Peyer's patch (tissue), 4 donors: ENCODE data around the gene SLCO3A1.

Experiments
- CTCF ChIP-seq, 6 experiments: fragments of 450-650 bp in 4 of 6; fragments of 200-600 bp in 2 of 6; sonication (generic) in 1 of 6; IDR thresholded peaks; one replicate each; pipeline ENCODE4 v1.5.1; 2017 to 2019; ENCODE audit warnings: antibody characterized with exemption in 6 of 6, mild to moderate bottlenecking in 3 of 6, moderate library complexity in 1 of 6
- POLR2A ChIP-seq, 2 donors: fragments of 450-650 bp; IDR thresholded peaks; one replicate each; pipeline ENCODE4 v1.5.1; 2017; ENCODE audit warnings: antibody characterized with exemption in 2 of 2, mild to moderate bottlenecking in 2 of 2, moderate library complexity in 2 of 2

DNA sequence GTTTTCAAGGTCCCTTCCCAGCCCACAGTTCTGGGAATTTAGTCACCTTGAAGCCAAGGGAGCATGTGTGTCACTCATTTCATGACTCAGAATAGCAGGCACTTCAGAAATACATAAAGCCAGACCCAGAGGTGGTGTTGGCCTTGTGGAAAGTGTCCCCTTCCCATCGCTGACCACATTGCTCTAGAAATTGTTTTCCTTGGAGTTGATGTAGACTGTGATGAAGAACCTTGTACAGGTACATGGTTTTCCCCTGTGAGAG, 158.8 kb downstream of the SLCO3A1 start:
- TF ChIP-seq CTCF (IDR thresholded peaks at IDR 0.05) (no peak), POLR2A (IDR thresholded peaks at IDR 0.05) (no peak)
